Measurements from ENCODE around the gene UNC79.

GRCh38 chr14:93410893-93411292 is 19.8 kb upstream of the UNC79 start:
- no peak for TF ChIP-seq CTCF (IDR thresholded peaks at IDR 0.05)
- TF ChIP-seq POLR2A (IDR thresholded peaks at IDR 0.05) = no peak

All from ovary (tissue), 3 donors.